CD4-positive, alpha-beta memory T cell (primary cell): ENCODE results near the gene PREX1. TPM values are rescaled to one million over a fixed set of nuclear protein-coding genes. Genes with fewer than 3 reads are reported as not detected.
A peak's percentile ranks its signal among the peaks of the same experiment; 100 is the strongest.

ENCODE experiments used
- CTCF ChIA-PET: fragments of 350-600 bp; sonication (Branson Sonifier 250); formaldehyde crosslinking; loops from one replicate; lab custom pipeline; 2021; ENCODE audit warnings: inconsistent platforms; ENCODE audit not compliant: partially characterized antibody; lab: Charles Lee
- POLR2A ChIA-PET: fragments of 350-600 bp; sonication (Branson Sonifier 250); formaldehyde crosslinking; loops from one replicate; lab custom pipeline; 2021; ENCODE audit not compliant: partially characterized antibody; lab: Charles Lee
- DNase-seq, 5 donors: peaks; one replicate each; pipeline versions ENCODE4 v3.0.0 to v3.0.0-alpha.2; 2020 to 2022; ENCODE audit warnings: mixed read lengths in 1 of 5
- H3K27ac ChIP-seq: one replicate; pipeline ENCODE4 v1.7.0; 2013; ENCODE audit warnings: low read depth, low read length
- H3K27me3 ChIP-seq: 2 replicates; pipeline ENCODE4 v1.7.0; 2013; ENCODE audit warnings: mild to moderate bottlenecking, low read length, moderate library complexity; ENCODE audit not compliant: insufficient read depth
- H3K36me3 ChIP-seq: 2 replicates; pipeline ENCODE4 v1.7.0; 2013; ENCODE audit warnings: mild to moderate bottlenecking, low read length, moderate library complexity; ENCODE audit not compliant: insufficient read depth
- H3K4me1 ChIP-seq: 2 replicates; pipeline ENCODE4 v1.7.0; 2013; ENCODE audit warnings: mild to moderate bottlenecking, low read length, moderate library complexity; ENCODE audit not compliant: insufficient read depth
- H3K4me3 ChIP-seq, 2 donors: one replicate each; pipeline ENCODE4 v1.7.0; 2013; ENCODE audit warnings: low read length in 2 of 2, mild to moderate bottlenecking in 1 of 2
- H3K9me3 ChIP-seq, 2 donors: one replicate each; pipeline ENCODE4 v1.7.0; 2013; ENCODE audit warnings: low read length in 2 of 2, control low read depth in 1 of 2; ENCODE audit not compliant: control insufficient read depth in 1 of 2
- H3K27ac Mint-ChIP-seq, 7 donors: one replicate each; pipeline ENCODE4 v1.8.0; 2020 to 2021; ENCODE audit warnings: mixed read lengths in 7 of 7, mild to moderate bottlenecking in 6 of 7, inconsistent platforms in 3 of 7, moderate library complexity in 3 of 7
- H3K27me3 Mint-ChIP-seq, 2 donors: one replicate each; pipeline ENCODE4 v1.8.0; 2020 to 2021; ENCODE audit warnings: mixed read lengths in 2 of 2
- H3K36me3 Mint-ChIP-seq, 2 donors: one replicate each; pipeline ENCODE4 v1.8.0; 2020 to 2021; ENCODE audit warnings: mixed read lengths in 2 of 2, inconsistent platforms in 1 of 2, mild to moderate bottlenecking in 1 of 2
- H3K4me1 Mint-ChIP-seq, 4 donors: one replicate each; pipeline ENCODE4 v1.8.0; 2020 to 2021; ENCODE audit warnings: mixed read lengths in 4 of 4, mild to moderate bottlenecking in 1 of 4
- H3K4me3 Mint-ChIP-seq, 8 donors: one replicate each; pipeline ENCODE4 v1.8.0; 2020 to 2021; ENCODE audit warnings: mixed read lengths in 8 of 8, mild to moderate bottlenecking in 7 of 8, moderate library complexity in 6 of 8, inconsistent platforms in 3 of 8
- H3K9me3 Mint-ChIP-seq, 8 donors: one replicate each; pipeline ENCODE4 v1.8.0; 2020 to 2021; ENCODE audit warnings: mixed read lengths in 8 of 8, mild to moderate bottlenecking in 5 of 8, inconsistent platforms in 3 of 8, moderate library complexity in 1 of 8
- intact Hi-C: fragments of 100-400 bp; cut with micrococcal nuclease; formaldehyde crosslinking; loops from one replicate; pipeline ENCODE4 v1.15.1; 2023
- polyA plus RNA-seq, 2 donors: library from polyadenylated mRNA; unstranded; fragments of 300-500 nt; fragmentation: Illumina TruSeq; gene quantifications; one replicate each; pipeline ENCODE4 v1.2.3, GENCODE V29; 2021
- total RNA-seq, 2 experiments: library from RNA; stranded (reverse); gene quantifications; one replicate each; pipeline ENCODE4 v1.2.3, GENCODE V29; 2021

Gene PREX1
- total and polyA plus RNA-seq, 4 experiments from 2014 or later, result 10.6 to 165 (median 122) TPM

DNA sequence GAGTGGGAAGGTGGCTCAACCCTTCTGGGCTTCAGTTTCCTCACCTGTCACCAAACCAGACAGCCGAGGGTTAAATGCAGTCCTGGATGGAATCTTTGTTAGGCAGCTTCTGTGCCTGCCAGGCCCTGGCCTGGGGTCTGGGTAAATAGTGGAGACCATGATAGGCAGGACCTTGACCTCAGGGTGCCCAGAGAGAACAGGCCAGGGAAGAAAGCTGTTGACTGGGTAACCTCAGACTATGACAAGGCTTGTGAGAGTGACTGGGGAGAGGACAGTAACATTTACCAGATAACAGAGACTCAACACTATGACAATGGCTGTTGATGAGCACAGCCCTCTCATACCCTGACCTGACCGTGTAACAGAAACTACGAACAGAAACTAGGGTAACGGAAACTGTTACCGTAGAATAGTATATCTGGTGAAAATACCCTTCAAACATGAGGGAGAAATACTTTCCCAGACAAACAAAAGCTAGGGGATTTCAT, 218.3 kb downstream of the PREX1 start:
- Histone ChIP-seq H3K4me1 (no peaks in the 10 kb centered on the region), H3K27me3 (no peaks in the 10 kb centered on the region), H3K36me3 (no peaks in the 10 kb centered on the region), H3K27ac (no peak overlapping the region), H3K4me3 (no peak overlapping the region), H3K9me3 (no peaks in the 10 kb centered on the region)
- intact Hi-C loops, result no loop called here
- no peak for DNase-seq
- POLR2A ChIA-PET, result no interaction called here
- Mint-ChIP-seq H3K4me1 (peaks cover 6% of the 10 kb centered on the region in 4 donors), H3K36me3 (no peaks in the 10 kb centered on the region), H3K9me3 (no peaks in the 10 kb centered on the region), H3K27ac (peak overlapping the region in 1 of 7 donors; percentile 23), H3K4me3 (peak overlapping the region in 1 of 8 donors; percentile 13), H3K27me3 (peaks cover 0 to 2% of the 10 kb centered on the region in 2 donors)
- CTCF ChIA-PET, result interaction anchor here (2.8 kb wide), 1 partner anchor 11 kb away, joined by 10 read pairs; no protein-coding TSS in a partner anchor

DNA sequence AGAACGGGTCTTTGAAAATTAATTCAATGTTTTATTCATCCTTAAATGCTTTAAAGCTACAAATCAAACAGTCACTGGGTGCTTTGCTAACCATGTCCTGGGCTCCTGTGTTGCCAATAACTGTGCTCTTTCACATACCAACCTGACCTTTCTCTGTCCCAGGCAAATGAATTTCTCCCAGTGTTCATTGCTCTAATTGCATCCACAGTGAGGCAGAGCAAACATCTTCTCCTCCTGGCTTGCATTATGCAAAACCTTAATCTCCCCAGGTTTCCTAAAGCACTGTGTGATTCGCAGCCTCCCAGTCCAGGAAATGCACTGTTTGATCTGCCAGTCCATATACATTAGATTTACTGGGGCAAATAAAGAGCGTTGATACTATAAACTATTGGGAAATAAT, 219.0 kb downstream of the PREX1 start:
- H3K4me1 Mint-ChIP-seq, result peaks cover 6% of the 10 kb centered on the region in 4 donors
- Histone ChIP-seq H3K27me3 (no peaks in the 10 kb centered on the region), H3K9me3 (no peaks in the 10 kb centered on the region), H3K36me3 (no peaks in the 10 kb centered on the region), H3K4me3 (no peak overlapping the region), H3K4me1 (no peaks in the 10 kb centered on the region), H3K27ac (no peak overlapping the region)
- peak overlapping the region in 1 of 7 donors; percentile 54 for H3K27ac Mint-ChIP-seq
- H3K36me3 Mint-ChIP-seq, result no peaks in the 10 kb centered on the region
- H3K27me3 Mint-ChIP-seq, result peaks cover 0 to 2% of the 10 kb centered on the region in 2 donors
- ChIA-PET POLR2A (no interaction called here), CTCF (no interaction called here)
- no peak overlapping the region for H3K4me3 Mint-ChIP-seq
- no peak for DNase-seq
- intact Hi-C loops, result no loop called here
- no peaks in the 10 kb centered on the region for H3K9me3 Mint-ChIP-seq

DNA sequence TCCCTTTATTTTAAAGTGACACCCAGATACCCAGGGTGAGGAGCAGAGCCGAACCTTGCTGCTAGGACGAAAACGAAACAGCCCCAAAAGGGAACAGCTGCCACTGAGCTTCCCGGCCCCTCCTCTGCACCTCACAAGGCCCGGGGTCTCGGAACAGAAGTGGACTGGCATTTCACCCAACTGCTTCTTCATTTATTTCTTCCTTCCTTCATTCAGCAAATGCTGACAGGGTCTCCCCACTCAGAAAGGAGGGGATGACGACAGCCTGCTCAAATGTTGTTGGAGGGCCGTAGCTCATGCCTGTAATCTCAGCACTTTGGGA, 220.3 kb downstream of the PREX1 start:
- Mint-ChIP-seq H3K4me3 (no peak overlapping the region), H3K9me3 (no peaks in the 10 kb centered on the region), H3K27ac (no peak overlapping the region), H3K4me1 (peaks cover 6% of the 10 kb centered on the region in 4 donors), H3K36me3 (no peaks in the 10 kb centered on the region), H3K27me3 (peaks cover 0 to 2% of the 10 kb centered on the region in 2 donors)
- Histone ChIP-seq H3K27me3 (no peaks in the 10 kb centered on the region), H3K4me1 (no peaks in the 10 kb centered on the region), H3K4me3 (no peak overlapping the region), H3K36me3 (no peaks in the 10 kb centered on the region), H3K27ac (no peak overlapping the region), H3K9me3 (no peaks in the 10 kb centered on the region)
- DNase-seq, result no peak
- CTCF ChIA-PET, result interaction anchor here (1.1 to 1.3 kb wide), 2 partner anchors 10 to 13 kb away, joined by 3 read pairs; no protein-coding TSS in a partner anchor
- intact Hi-C loops, result no loop called here
- POLR2A ChIA-PET, result no interaction called here

DNA sequence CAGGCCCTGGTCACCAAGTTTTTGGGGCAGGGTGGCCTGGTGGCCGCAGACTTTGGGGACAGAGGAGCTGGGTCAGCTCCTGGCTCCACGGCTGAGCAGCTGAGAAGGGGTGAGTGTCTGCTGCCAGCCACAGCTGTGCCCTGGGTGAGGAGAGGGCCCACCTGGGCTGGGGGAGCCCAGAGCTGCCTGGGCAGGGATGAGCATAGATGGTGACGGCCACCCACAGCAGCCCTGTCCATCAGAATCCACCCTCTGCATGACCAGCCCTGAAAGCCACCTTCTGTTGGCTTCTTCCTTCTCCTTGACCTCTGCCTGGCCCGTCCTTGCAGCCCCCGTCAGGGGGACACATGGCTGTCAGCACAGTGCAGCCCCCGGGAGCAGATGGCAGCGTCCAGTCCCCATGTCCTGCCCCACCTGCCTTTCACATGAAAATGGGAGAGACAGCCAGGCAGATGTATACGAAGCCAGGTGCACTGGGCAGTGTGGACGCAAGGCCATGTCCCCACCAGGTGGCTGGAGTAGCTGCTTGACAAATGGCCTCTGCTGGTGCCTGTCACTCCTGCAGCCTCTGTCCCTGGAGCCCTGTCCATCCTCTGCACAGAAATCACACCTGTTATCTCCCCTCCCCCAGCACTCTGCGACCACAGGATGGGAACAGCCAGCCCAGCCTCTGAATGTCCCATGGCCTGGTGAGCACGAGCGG, 220.8 kb downstream of the PREX1 start:
- intact Hi-C loops, result no loop called here
- no peaks in the 10 kb centered on the region for H3K9me3 Mint-ChIP-seq
- H3K27me3 ChIP-seq, result no peaks in the 10 kb centered on the region
- ChIA-PET POLR2A (no interaction called here), CTCF (interaction anchor here (0.8 to 1.3 kb wide), 3 partner anchors 11 to 48 kb away, joined by 3 read pairs; no protein-coding TSS in a partner anchor)
- H3K27me3 Mint-ChIP-seq, result peaks cover 0 to 2% of the 10 kb centered on the region in 2 donors
- H3K36me3 ChIP-seq, result no peaks in the 10 kb centered on the region
- H3K4me1 Mint-ChIP-seq, result peaks cover 6% of the 10 kb centered on the region in 4 donors
- no peaks in the 10 kb centered on the region for H3K9me3 ChIP-seq
- no peak overlapping the region for H3K4me3 ChIP-seq
- no peak overlapping the region for H3K27ac ChIP-seq
- no peak for DNase-seq
- no peak overlapping the region for H3K27ac Mint-ChIP-seq
- H3K4me1 ChIP-seq, result no peaks in the 10 kb centered on the region
- no peaks in the 10 kb centered on the region for H3K36me3 Mint-ChIP-seq
- no peak overlapping the region for H3K4me3 Mint-ChIP-seq

DNA sequence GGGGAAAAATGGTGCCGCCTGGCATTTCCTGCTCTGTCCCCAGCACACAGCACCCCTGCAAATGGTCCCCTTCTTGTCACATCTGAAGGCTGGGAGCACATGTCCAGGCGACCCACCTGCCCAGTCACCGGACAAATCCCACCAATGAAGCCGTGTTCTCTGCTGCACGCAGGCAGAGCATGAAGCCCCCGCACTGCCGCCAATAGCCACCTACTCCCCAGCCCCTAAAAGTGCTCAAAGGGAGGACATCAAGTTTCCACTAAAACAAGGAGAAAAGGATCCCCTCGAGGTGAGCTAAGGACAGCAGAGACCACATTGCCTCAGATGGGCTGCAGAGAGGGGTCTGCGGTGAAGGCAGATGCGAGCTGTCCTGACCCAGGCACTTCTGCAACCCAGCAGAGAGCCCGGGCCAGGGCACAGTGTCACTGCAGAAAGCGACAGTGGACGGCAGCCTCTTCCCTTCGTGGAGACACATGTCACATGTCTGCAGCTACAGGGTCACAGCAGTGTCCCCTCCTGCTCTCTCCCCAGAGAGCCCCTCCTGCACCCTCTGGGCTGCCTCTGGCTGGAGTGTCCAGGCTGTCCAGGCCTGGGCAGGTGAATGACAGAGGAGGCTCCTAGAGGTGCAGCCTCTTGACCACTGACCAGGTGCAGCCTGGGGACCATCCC, 221.5 kb downstream of the PREX1 start:
- Histone ChIP-seq H3K9me3 (no peaks in the 10 kb centered on the region), H3K27ac (no peak overlapping the region), H3K27me3 (no peaks in the 10 kb centered on the region), H3K4me3 (no peak overlapping the region), H3K4me1 (no peaks in the 10 kb centered on the region), H3K36me3 (no peaks in the 10 kb centered on the region)
- intact Hi-C loops, result no loop called here
- Mint-ChIP-seq H3K27ac (no peak overlapping the region), H3K9me3 (no peaks in the 10 kb centered on the region), H3K4me3 (no peak overlapping the region), H3K4me1 (peaks cover 6% of the 10 kb centered on the region in 4 donors), H3K36me3 (no peaks in the 10 kb centered on the region), H3K27me3 (peaks cover 0 to 4% of the 10 kb centered on the region in 2 donors)
- ChIA-PET CTCF (interaction anchor here (0.8 kb wide), 1 partner anchor 48 kb away, joined by 3 read pairs; no protein-coding TSS in a partner anchor), POLR2A (no interaction called here)
- DNase-seq, result no peak

DNA sequence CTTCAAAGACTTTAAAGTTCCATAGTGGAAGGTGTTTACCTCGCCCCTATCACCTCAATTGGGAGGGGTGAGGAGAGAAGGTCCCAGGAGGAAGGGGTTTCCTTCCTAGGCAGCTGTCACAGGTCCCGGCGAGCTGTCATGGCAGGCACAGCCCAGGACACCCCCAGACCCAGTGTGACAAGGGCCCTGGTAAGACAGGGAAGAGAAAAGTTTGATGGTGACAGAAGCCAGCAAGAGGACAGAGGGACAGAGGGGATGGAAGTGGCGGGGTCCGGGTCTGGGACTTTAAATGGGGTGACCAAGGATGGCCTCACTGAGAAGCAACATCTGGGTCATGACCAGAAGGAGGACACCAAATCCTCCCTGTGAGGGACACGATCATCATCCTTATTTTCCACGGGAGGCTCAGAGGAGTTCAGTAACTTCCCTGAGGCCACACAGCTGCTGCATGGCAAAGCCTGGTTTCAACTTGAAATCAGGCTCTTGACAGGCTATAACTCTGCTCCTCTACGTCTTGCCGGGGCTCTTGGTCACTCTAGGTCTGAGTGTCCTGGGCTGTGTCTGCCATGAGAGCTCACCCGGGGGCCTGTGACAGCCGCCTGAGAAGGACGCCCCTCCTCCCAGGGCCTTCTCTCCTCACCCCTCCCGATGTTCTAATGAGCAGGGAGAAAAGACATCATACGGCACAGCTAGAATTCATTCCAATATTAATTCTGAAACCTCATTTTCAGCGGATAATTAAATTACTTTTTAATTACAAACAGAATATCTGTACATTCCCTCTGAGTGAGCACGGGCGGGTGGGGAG, 222.2 kb downstream of the PREX1 start:
- POLR2A ChIA-PET, result no interaction called here
- H3K9me3 Mint-ChIP-seq, result no peaks in the 10 kb centered on the region
- no peaks in the 10 kb centered on the region for H3K9me3 ChIP-seq
- no peak overlapping the region for H3K4me3 ChIP-seq
- H3K4me1 ChIP-seq, result no peaks in the 10 kb centered on the region
- no peak overlapping the region for H3K4me3 Mint-ChIP-seq
- no peak overlapping the region for H3K27ac ChIP-seq
- CTCF ChIA-PET, result interaction anchor here (0.6 kb wide), 1 partner anchor 300 kb away, joined by 3 read pairs; no protein-coding TSS in a partner anchor
- H3K27me3 Mint-ChIP-seq, result peaks cover 1 to 7% of the 10 kb centered on the region in 2 donors
- H3K4me1 Mint-ChIP-seq, result peaks cover 4 to 6% (median 5%) of the 10 kb centered on the region in 4 donors
- H3K27me3 ChIP-seq, result no peaks in the 10 kb centered on the region
- H3K36me3 Mint-ChIP-seq, result no peaks in the 10 kb centered on the region
- H3K27ac Mint-ChIP-seq, result no peak overlapping the region
- no peak for DNase-seq
- H3K36me3 ChIP-seq, result no peaks in the 10 kb centered on the region
- intact Hi-C loops, result no loop called here

DNA sequence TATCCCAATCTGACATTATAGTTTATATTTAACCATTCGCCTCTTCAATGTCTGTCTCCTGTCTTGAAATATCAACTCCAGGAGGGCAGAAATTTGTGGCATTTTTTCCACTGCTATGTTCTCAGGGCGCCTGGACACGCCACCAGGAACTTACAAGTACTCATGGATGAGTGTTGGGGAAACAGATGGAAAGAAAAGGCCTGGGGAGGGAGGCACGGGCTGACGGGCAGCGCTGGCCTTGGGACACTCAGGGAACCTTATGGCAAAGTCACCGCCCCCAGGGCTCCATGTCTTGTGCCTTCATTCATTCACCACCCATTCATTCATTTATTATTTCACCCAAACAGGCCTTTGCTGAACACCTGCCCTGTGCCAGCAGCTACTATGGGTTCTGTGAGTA, 222.9 kb downstream of the PREX1 start:
- Histone ChIP-seq H3K4me1 (no peaks in the 10 kb centered on the region), H3K27ac (no peak overlapping the region), H3K36me3 (no peaks in the 10 kb centered on the region), H3K4me3 (no peak overlapping the region), H3K27me3 (no peaks in the 10 kb centered on the region), H3K9me3 (no peaks in the 10 kb centered on the region)
- ChIA-PET CTCF (no interaction called here), POLR2A (no interaction called here)
- Mint-ChIP-seq H3K36me3 (no peaks in the 10 kb centered on the region), H3K9me3 (no peaks in the 10 kb centered on the region), H3K4me3 (no peak overlapping the region), H3K4me1 (peaks cover 0 to 6% (median 2%) of the 10 kb centered on the region in 4 donors), H3K27ac (no peak overlapping the region), H3K27me3 (peaks cover 1 to 8% of the 10 kb centered on the region in 2 donors)
- intact Hi-C loops, result no loop called here
- no peak for DNase-seq
